GM19025 (cell line): ENCODE measurements around the gene COL4A1.
A peak's percentile ranks its signal among the peaks of the same experiment; 100 is the strongest.

Experiments
- ATAC-seq: cut with Tn5 transposase; IDR thresholded peaks from one replicate; pipeline ENCODE4 v1.9.1; 2021; ENCODE audit warnings: mild to moderate bottlenecking, low read depth, moderate library complexity; ENCODE audit not compliant: unreplicated experiment

Gene COL4A1

GRCh38 chr13:110152351-110152750 is 154.6 kb downstream of the COL4A1 start:
- no peak for ATAC-seq

GRCh38 chr13:110151462-110151861 is 155.5 kb downstream of the COL4A1 start:
- ATAC-seq: no peak

- no peak for ATAC-seq
Measured at GRCh38 chr13:110150384-110151101, 156.4 kb downstream of the COL4A1 start.

GRCh38 chr13:110149036-110149435 is 157.9 kb downstream of the COL4A1 start:
- ATAC-seq: no peak

- ATAC-seq: no peak
Measured at GRCh38 chr13:110140099-110140498, 166.9 kb downstream of the COL4A1 start.

- ATAC-seq: no peak
Measured at GRCh38 chr13:110138700-110139036, 168.3 kb downstream of the COL4A1 start.

GRCh38 chr13:110138010-110138699 is 168.8 kb downstream of the COL4A1 start:
- ATAC-seq: peak; percentile 53

GRCh38 chr13:110137680-110138009 is 169.3 kb downstream of the COL4A1 start:
- peak; percentile 52 for ATAC-seq

- no peak for ATAC-seq
Measured at GRCh38 chr13:110136660-110137585, 170.0 kb downstream of the COL4A1 start.

- ATAC-seq: no peak
Measured at GRCh38 chr13:110135977-110136597, 170.9 kb downstream of the COL4A1 start.

GRCh38 chr13:110134801-110135200 is 172.2 kb downstream of the COL4A1 start:
- no peak for ATAC-seq

GRCh38 chr13:110133425-110134235 is 173.3 kb downstream of the COL4A1 start:
- no peak for ATAC-seq

- ATAC-seq: no peak
Measured at GRCh38 chr13:110132225-110132982, 174.6 kb downstream of the COL4A1 start.

GRCh38 chr13:110131424-110131823 is 175.5 kb downstream of the COL4A1 start:
- no peak for ATAC-seq

- no peak for ATAC-seq
Measured at GRCh38 chr13:110130431-110130830, 176.5 kb downstream of the COL4A1 start.

GRCh38 chr13:110129539-110130186 is 177.3 kb downstream of the COL4A1 start:
- ATAC-seq: no peak

GRCh38 chr13:110129076-110129475 is 177.9 kb downstream of the COL4A1 start:
- ATAC-seq: no peak

- no peak for ATAC-seq
Measured at GRCh38 chr13:110128546-110128945, 178.4 kb downstream of the COL4A1 start.

- ATAC-seq: no peak
Measured at GRCh38 chr13:110127986-110128511, 178.9 kb downstream of the COL4A1 start.
